Stimulated activated naive CD8-positive, alpha-beta T cell treated with anti-CD3 and anti-CD28 coated beads, Interleukin-15, Interleukin-2, amounts not matched to agents 100 U/mL and 50 U/mL, for 24 hours (primary cell): Measurements from ENCODE around the gene FPGS.
A peak's percentile ranks its signal among the peaks of the same experiment; 100 is the strongest.
"Not testable (repeated sequence)": the region's sequence is repeated elsewhere in the genome, so short reads cannot be mapped to it uniquely, and the experiment has no call there.

Experiments
- ATAC-seq: fragments of 150-1000 bp; cut with Tn5 transposase; one replicate; pipeline ENCODE4 v1.10.0; 2021
- DNase-seq: peaks from one replicate; pipeline ENCODE4 v3.0.0; 2021

Gene FPGS, protein sequence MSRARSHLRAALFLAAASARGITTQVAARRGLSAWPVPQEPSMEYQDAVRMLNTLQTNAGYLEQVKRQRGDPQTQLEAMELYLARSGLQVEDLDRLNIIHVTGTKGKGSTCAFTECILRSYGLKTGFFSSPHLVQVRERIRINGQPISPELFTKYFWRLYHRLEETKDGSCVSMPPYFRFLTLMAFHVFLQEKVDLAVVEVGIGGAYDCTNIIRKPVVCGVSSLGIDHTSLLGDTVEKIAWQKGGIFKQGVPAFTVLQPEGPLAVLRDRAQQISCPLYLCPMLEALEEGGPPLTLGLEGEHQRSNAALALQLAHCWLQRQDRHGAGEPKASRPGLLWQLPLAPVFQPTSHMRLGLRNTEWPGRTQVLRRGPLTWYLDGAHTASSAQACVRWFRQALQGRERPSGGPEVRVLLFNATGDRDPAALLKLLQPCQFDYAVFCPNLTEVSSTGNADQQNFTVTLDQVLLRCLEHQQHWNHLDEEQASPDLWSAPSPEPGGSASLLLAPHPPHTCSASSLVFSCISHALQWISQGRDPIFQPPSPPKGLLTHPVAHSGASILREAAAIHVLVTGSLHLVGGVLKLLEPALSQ

DNA sequence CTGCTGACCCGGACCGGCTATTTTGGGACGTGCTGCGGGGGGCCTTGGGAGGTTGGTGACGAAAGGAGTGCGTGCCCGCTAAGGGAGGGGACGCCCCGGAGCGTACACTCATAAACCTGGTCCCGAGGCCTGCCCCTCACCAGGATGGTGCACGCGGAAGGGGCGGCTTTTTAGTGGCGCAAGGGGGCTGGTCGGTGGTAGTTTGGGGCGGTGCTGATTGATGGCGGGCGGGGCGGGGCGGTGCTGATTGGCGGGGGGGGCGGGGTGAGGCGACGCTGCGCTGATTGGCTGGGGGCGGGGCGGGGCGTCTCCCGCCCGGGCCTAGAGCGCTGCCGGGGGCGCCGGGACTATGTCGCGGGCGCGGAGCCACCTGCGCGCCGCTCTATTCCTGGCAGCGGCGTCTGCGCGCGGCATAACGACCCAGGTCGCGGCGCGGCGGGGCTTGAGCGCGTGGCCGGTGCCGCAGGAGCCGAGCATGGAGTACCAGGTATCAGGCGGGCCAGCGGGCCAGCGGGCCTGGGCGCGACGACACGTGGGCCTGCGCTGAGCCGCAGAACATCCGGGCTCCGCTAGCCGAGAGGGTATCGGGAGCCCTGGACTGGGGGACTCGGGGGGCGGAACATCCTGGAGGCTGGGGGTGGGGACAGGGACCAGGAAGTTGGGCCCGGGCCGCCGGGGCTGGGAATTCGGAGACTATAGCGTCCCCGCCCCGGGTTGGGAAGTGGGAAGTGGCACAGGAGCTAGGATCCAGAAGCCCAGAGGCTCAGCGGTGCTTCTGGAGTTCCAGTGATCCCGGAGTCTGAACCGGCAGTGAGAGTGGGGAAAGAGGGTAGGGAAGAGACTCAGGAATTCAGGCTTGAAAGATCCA, at the start of gene FPGS:
Gene FPGS, plus strand, starts transcription at position 307 of the 868 bp plus-strand sequence. Its CDS starts 43 bp downstream, at position 350.
- DNase-seq: peak; percentile 90

DNA sequence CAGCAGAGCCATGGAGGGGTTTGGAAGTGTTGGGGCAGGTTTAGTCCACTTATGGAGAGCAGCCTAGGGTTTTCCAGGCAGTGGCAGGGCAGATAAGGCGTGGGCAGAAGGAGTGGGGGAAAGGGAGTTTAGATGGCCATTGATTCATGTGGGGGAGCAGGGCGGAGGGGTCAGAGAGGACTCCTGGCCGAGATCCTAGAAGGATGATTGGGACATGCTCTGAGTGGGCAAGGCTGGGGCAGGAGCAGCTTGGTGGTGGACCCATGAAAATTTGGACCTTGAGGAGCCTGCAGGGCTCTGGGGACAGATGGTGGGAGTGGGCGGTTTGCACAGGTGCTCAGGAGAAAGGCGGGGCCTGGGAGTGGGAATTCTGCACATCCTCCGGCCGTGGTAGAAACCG, 49.5 kb upstream of the FPGS start:
- DNase-seq: no peak
- ATAC-seq: no peak

More for the DNA sequence above, at the start of gene FPGS:
- peak; percentile 92 for ATAC-seq

DNA sequence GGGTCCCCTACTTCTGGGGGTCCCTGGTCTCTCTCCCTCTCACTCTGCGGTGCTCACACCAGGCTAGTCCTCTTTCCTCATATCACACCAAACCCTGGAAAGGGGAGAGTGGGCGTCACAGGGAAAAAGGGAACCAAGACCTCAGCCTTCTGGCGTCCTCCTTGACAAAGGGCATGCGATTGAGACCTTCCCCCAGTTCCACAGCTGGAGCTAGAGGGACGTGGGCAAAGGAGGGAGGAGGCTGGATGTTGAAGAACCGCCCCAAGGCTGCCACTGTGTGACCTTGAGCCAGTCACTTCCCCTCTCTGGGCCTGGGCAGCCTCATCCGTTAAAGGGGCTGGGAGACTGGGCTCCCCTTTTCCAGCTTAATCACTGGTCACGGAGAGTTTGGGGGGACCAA, 49.1 kb upstream of the FPGS start:
- DNase-seq: no peak

DNA sequence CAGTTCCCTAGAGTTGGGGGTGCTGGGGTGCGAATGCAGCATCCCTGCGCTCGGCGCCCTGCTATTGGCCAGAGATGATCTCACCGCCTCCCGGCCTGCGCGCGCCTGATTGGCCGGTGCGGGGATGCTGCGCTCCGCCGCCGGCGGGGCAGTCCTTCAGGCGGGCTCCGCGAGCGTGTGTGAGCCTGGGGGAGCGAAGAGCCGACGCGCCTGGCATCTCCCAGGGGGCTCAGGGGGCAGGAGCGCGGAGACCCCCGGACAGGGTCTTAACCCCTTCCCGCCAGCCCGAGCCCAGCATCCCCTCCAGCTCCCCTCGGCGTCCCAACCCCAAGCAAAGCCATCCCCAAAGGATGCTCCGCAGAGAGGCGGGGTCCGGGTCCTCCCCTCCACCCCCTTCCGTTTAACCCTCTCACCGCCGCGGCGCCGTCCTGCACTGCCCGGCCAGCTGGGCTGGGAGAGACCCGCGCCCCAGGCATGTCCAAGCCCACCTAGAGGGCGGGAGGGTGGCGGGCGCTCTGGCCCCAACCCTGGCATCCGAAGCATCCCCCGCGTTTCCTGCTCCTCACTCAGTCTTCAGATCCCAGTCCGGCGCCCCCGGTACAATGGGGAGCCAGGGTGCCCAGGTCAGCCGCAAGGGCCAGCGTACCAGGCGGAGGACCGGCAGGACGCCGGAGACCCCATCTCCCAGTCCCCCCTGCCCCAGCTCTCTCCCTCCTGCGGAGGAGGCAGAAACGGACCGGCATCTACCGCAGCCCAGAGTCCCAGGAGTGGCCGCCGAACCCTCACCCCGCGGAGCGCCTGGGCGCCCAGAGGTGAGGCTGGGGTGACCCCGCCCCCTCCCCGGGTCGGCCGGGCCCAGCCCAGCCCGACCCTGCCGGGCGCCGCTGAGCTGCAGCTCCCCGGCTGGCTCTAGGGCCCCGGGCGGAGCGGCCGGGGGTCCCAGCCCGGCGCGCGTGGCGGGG, 48.3 kb upstream of the FPGS start:
- ATAC-seq: no peak
- no peak for DNase-seq

More for the DNA sequence above, 49.1 kb upstream of the FPGS start:
- no peak for ATAC-seq

DNA sequence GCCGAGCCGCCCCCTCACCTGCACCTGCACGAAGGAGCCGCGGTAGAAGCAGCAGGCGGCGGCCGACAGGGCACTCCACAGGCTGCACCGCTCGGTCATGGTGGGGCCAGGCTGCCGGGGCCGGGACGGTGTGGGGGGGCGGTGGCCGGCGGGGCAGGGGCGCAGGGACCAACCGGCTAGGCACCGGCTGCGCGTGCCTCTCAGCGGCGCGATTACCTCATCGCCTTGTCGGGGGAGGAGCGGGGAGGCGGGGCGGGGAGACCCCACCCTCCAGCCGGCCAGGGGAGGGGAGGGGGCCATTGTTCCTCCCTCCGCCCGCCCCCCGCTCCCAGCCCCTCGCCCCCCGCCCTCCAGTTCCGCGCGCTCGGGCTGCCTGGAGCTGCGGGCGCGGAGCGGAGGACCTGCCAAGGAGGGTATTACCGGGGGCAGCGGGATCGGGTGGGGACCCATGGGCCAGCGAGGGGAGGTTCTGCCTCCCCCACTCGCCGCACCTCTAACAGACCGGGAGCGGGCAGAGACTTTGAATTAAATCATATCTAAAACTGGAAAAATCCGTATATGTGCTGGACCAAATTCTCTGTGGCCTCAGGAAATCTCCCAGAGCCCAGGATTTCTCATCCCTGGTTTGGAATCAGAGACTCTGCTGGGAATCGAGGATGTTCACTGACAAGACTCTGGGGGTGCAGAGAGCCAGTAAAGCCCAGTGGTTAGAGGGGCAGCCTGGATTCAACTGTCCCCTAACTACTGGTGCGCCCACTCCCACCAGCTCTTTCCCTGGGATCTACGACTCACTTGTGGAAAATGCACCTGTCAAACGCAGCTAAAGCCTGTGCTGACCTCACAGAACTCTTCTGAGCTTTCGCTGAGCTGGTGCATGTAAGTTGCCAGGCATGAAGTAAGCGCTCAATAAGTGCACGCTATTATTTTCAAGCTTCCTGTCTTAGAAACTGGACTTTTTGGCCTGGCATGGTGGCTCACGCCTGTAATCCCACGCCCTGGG, 47.3 kb upstream of the FPGS start:
- ATAC-seq (no peak), DNase-seq (no peak)

DNA sequence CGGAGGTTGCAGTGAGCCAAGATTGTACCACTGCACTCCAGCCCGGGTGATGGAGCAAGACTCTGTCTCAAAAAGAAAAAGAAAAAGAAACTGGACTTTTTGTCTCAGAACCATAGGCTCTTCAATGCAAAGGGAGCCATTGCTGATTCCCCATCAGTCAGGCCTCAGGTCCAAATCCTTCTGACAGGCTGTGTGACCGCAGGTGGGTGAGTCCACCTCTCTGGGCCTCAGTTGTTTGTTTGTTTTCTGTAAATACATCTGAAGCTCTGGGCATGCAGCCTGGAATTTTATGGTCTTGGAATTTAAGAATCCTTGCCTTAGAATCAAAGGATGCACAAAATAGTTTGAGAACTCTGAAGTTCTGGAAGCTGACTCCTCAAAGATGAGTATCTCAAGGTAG, 46.4 kb upstream of the FPGS start:
- DNase-seq (no peak), ATAC-seq (no peak)

DNA sequence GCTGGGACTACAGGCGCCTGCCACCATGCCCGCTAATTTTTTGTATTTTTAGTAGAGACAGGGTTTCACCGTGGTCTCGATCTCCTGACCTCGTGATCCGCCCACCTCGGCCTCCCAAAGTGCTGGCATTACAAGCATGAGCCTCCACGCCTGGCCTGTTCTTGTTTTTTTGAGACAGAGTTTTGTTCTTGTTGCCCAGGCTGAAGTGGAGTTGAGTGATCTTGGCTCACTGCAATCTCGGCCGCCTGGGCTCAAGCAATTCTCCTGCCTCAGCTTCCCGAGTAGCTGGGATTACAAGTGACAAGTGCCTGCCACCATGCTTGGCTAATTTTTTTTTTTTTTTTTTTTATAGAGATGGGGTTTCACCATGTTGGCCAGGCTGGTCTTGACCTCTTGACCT, 45.9 kb upstream of the FPGS start:
- not testable (repeated sequence) for ATAC-seq, DNase-seq

DNA sequence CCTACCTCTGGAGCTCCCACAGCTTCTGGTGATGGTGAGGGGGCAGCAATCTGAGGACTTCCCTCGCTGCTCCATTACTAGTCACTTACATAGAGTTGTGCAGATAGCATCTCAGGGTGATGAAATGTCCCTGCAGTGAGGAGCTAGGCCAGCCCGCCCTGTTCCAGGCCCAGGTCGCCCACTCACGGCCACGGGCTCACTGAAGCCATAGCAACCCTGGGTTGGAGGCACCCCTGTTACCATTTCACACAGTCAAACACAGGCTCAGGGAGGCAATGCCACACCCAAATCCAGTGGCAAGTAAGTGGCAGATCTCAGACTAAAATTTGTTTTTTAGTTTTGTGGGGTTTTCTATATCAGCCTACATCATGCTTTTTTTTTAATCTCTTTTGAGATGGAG, 43.8 kb upstream of the FPGS start:
- DNase-seq (no peak), ATAC-seq (no peak)

DNA sequence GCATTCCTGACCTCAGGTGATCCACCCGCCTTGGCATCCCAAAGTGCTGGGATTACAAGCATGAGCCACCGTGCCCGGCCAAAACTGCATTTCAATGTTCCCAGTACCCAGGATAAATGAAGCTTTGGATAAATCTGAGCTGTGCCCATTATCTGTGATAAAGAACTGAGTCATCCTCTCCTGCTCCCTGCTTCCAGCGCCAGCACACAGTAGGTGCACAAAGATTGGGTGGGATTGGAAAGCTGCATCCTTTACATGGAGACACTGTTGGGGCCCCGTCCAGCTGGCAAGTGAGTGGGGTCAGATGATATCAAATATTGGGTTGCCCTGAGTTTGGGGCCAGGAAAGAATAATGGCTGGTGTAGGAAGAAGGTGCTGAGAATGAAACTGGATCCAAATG, 41.6 kb upstream of the FPGS start:
- no peak for DNase-seq

DNA sequence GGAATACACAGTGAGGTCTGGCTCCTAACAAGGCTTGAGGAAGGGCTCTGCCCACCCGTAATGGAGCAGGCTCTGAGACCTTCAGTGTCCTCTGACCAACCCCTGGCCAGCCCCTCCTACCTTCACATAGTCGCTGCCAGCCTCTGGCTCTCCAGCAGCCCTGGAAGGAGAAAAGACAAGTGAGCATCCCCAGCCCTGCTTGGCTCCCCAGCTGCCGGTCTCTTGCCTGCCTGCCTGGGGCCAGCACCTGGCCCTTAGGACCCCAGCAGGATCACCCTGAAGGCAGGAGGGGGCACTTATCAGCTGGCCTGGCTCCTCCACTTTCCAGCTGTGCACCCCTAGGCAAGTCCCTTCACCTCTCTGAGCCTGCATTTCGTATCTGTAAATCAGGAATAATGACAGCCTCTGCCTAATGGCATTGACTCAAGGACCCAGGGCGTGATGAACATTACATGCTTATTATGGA, 41.2 kb upstream of the FPGS start:
- DNase-seq (no peak), ATAC-seq (no peak)

More for the DNA sequence above, 41.6 kb upstream of the FPGS start:
- ATAC-seq: no peak

DNA sequence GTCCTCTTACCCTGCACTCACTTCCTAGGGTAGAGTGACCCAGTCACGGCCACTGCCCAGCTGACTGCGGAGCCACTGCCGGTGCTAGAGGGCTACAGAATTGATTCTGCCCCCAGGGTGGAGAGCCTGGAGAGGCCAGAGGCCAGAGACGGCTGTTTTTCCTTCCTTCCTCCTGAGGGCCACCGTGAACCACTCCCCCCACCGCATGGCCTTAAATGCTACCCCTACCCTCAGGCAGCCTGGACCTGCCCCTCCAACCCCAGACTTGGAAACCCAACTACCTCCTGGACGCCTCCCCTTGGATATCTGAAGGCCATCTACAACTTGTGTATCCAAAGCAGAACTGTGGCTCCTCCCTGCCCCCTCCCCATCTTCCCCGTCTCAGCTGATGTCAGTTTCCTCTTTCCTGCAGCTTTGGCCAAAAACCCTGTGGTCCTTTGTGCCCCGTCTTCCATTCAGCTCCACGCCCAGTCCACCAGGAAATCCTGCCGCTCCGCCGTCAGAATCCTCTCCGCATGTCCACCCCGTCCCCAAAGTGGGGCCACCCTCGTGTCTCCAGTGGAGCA, 40.5 kb upstream of the FPGS start:
- ATAC-seq: no peak
- no peak for DNase-seq

DNA sequence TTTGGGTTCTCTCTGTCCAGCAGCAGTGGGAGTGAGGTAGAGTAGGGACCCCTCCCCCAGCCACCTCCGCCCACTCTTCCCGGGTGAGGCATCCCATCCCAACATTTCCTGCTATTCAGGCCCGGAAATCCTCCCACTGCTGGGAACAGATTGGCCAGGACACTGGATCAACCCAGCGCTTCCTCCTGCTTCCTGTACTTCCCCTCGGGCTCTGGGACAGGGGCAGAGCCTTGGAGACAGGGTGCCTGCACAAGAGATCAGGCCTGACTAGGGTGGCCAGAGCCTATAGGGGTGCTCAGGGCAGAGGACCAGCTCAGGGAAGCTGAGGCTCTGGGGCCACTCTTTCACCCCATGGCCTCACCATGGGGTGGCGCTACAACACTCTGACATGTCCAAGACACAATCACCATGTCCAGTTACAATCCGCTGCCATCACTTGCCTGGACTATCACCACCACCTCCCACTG, 38.7 kb upstream of the FPGS start:
- ATAC-seq (peak; percentile 56), DNase-seq (peak; percentile 62)

DNA sequence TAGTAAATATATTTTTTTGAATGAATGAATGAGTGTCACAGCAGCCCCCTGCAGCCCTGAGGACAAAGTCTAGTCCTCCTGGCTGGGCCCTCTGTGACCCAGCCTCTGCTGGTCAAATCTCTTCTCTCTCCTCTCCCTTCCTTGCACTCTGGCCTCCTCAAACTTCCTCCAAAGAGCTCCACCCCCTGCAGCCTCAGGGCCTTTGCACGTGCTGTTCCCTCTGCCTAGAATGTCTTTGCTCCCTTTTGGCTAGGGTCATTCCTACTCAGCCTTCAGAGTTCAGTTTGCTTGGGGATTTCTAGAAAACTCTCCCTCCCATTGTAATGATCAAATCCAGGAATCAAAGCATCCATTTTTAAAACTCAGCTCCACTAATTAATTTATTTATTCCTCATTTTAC, 37.3 kb upstream of the FPGS start:
- no peak for ATAC-seq
- DNase-seq: no peak

DNA sequence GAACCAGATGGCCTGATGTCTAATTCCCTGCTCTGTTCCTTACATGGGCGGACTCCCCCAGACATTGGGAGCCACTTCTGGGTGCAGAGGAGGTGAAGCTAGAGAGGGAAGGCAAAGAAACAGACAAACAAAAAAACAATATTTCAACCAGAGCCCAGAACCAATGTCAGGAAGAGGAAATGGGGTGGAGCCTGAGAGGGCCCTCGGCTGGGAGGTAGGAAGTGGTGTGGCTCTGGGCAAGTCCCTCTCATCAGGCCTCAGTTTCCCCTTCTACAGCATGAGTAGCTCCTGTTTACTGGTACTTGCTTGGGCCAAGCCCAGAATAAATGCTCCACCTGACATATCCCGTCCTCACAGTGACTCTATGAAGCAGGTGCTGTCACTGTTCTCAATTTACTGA, 35.3 kb upstream of the FPGS start:
- DNase-seq: no peak
- ATAC-seq: no peak

DNA sequence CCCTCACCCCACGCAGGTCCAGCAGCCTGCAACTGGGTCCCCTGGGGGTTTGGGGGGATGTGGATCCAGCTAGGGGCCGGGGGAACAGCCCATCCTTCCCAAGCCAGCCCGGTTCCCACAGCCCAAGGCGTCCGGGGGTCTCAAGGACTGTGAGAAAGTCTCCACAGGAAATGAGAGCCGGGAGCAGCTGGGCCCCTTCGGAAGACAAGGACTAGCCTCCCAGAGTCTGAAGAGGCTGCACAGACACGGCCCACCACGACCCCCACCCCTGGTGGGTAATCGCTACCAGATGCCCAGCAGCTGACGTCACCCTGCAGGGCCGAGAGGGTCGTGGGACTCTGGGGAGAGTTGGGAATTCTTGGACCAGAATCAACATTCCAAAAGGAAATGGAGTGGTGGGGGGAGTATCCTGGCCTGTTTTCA, 34.8 kb upstream of the FPGS start:
- DNase-seq: no peak
- ATAC-seq: no peak

DNA sequence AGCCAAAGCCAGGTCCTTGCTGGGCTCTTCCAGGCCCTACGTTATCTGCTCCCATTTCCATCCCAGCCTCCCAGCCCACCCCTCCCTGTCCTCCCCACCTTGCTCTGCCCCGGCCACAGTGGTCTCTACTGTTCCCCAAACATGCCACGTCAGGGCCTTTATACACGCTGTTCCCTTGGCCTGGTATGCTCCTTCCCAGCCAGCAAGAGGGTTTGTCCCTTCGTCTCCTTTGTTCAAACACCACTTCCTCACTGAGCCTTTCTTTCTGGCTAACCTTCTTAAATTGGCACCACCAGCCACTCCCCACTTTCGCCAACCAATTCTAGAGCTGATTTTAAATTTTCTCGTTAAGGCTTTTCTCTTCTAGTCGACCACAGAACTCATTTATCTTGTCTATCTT, 34.0 kb upstream of the FPGS start:
- DNase-seq (no peak), ATAC-seq (no peak)

DNA sequence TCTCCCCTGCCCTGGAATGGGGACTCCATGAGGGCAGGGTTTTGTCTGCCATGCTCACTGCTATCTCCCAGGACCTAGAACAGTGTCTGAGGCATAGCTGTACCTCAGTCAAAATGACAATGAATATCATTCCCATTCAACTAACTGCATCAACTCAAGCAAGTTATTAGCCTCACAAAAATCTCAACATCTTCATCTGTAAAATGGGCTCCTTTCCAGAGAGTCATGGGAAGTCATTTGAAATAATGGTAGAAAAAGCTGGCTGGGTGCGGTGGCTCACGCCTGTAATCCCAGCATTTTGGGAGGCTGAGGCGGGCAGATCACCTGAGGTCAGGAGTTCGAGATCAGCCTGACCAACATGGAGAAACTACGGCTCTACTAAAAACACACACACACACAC, 33.6 kb upstream of the FPGS start:
- no peak for ATAC-seq
- DNase-seq: no peak

DNA sequence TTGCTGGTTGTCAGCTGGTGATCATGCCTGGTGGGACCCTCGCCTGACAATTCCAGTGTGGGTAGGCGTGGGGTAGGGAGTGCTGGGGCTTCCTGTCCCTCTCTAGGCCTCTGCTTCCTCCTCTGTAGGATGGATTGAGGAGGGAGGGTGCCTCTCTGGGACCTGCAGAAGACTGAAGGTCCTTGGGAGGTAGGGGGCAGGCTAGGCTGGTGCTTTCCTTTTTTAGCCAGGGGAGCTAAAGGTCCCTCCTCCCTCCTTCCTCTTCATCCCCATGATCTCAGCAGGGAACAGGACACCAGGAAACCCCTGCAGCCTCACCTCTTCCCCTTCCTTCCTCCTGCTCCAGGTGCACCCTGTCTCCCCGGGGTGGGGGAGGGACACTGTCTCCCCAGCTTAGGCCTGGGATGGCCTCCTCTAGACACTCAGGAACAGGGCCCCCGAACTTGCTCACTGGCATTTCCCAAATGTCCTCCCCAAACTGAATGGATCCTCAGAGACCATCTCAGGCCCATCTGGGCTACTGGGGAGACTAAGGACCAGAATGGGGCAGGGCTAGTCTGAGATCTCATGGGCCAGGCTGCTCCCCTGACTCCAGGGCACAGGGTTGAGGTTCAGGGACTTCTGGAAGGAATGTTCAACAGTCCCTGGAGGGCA, 32.6 kb upstream of the FPGS start:
- DNase-seq (no peak), ATAC-seq (no peak)

DNA sequence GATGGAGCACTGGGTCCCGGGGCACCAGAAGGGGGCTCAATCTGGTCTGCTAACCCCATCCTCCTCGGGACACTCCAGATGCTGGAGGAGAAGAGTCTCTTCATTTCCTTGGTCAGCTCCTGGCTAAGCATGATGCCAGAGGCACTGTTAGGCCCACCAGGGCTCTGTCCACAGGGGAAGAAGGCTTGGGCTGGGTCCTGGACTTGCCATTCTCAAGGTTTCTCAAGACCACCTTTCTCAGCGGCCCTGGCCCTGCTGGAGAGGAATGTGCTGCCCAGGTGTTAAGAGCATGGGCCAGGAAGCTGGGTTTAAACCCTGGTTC, 32.1 kb upstream of the FPGS start:
- DNase-seq (no peak), ATAC-seq (no peak)
